Fibroblast of lung (primary cell): ENCODE results near the gene SNAP29.

Experiments
- CTCF ChIP-seq, 2 donors: IDR thresholded peaks in 1 of 2; conservative IDR thresholded peaks in 1 of 2; 1 replicate in 1 of 2; 2 replicates in 1 of 2; pipeline ENCODE4 v1.5.1; 2011 to 2012; ENCODE audit warnings: low read length in 2 of 2, control low read depth in 1 of 2, inconsistent platforms in 1 of 2, low read depth in 1 of 2, mild to moderate bottlenecking in 1 of 2
- EZH2 ChIP-seq: IDR thresholded peaks from 2 replicates; pipeline ENCODE4 v1.5.1; 2012; ENCODE audit warnings: low read length, control low read depth, mild to moderate bottlenecking; ENCODE audit errors: missing control alignments

DNA sequence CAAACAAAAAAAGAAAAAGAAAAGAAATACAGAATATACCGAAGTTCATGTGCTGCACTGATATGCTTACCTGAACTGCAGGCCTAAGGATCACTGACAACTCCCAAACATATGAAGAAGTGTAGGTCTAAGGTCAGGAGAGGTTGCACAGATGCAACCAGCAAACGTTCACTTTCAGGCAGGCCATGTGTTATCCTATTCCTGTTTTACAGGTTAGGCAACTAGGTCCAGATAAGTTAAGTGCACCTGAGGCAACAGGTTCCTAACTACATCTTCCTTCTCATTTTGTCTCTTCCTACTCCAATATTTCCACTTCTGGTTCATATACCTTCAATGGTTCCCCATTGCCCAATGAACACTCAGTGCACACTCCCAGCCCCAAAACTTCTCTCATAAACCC lies 15.3 kb upstream of the SNAP29 start:
- TF ChIP-seq EZH2 (no peak), CTCF (conservative IDR thresholded peaks at IDR 0.05 in 1 of 2, IDR thresholded peaks at IDR 0.05 in 1 of 2; ENCODE audit: low read depth in 1 of 2, low read length in 2 of 2) (no peak)
